ENCODE results near the gene CSE1L. TPM values are rescaled to one million over a fixed set of nuclear protein-coding genes. Genes with fewer than 3 reads are reported as not detected.
"Not testable (repeated sequence)": the region's sequence is repeated elsewhere in the genome, so short reads cannot be mapped to it uniquely, and the experiment has no call there.

Gene CSE1L
- total and polyA plus RNA-seq, 2 donors from 2014 or later: 32.4 to 39.6 TPM

DNA sequence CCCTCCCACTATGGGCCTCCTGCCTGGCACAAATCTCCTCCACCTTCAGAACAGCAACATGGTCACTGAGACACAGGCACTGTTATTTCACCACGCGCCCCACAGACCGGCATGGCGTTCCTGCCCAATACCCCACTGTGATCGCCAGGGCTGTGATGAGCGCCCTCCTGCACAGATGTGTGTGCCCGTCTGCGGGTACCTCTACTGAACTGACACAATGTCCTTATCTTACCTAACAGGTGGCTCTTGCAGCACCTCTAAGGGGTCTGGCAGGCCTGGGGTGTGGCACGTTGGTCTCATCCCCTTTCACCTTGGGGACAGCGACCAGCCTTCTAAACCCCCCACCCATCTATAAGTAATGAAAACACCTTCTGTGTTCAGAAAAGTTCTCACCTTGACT, 77.9 kb downstream of the CSE1L start:
- Histone ChIP-seq H3K4me1 (ENCODE audit: control insufficient read depth in 2 of 3, insufficient read depth in 2 of 3, low read depth in 1 of 3, low read length in 3 of 3) (no peaks in the 10 kb centered on the region), H3K4me3 (ENCODE audit: low read length in 3 of 3) (no peak overlapping the region), H3K36me3 (ENCODE audit: control insufficient read depth in 2 of 3, insufficient read depth in 3 of 3, low read length in 3 of 3) (peaks cover 9 to 28% (median 9%) of the 10 kb centered on the region in 3 donors), H3K27ac (ENCODE audit: low read depth in 2 of 2, low read length in 2 of 2) (no peak overlapping the region), H3K9ac (ENCODE audit: low read length in 3 of 3) (no peak overlapping the region), H3K9me3 (ENCODE audit: control insufficient read depth in 2 of 3, insufficient read depth in 1 of 3, low read length in 3 of 3) (no peaks in the 10 kb centered on the region), H3K27me3 (ENCODE audit: control insufficient read depth, insufficient read depth, low read length) (no peaks in the 10 kb centered on the region)
- FAIRE-seq (no peak), DNase-seq (no peak)
- intact Hi-C loops (cut with DNase I): no loop called here
- TF ChIP-seq, protein P1, sequence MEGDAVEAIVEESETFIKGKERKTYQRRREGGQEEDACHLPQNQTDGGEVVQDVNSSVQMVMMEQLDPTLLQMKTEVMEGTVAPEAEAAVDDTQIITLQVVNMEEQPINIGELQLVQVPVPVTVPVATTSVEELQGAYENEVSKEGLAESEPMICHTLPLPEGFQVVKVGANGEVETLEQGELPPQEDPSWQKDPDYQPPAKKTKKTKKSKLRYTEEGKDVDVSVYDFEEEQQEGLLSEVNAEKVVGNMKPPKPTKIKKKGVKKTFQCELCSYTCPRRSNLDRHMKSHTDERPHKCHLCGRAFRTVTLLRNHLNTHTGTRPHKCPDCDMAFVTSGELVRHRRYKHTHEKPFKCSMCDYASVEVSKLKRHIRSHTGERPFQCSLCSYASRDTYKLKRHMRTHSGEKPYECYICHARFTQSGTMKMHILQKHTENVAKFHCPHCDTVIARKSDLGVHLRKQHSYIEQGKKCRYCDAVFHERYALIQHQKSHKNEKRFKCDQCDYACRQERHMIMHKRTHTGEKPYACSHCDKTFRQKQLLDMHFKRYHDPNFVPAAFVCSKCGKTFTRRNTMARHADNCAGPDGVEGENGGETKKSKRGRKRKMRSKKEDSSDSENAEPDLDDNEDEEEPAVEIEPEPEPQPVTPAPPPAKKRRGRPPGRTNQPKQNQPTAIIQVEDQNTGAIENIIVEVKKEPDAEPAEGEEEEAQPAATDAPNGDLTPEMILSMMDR (IDR thresholded peaks at IDR 0.05; ENCODE audit: borderline replicate concordance, extremely low read depth, insufficient read depth): no peak

DNA sequence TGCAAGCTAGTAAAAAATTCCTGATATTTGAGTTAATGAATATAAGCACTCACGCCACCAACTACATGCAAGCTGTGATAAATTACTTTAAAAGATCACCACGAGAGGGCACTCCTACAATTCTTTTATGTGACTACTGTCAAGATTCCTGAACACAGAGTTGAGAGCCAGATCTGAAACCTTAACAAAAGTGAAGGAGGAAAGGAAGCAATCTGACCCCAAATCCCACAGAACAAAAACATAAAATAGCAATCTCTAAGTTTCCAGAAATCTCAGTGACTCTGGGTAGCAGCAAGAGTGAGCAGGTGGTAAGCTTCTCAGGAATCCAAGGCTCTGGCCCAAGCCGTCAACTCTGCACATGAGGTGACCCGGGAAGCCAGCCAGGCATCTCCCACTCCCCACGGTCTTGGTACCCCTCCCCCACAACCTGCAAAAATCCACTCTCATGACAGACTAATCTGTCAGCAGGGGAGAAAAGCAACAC, 86.9 kb downstream of the CSE1L start:
- no peak overlapping the region for H3K27ac ChIP-seq (ENCODE audit: low read depth in 2 of 2, low read length in 2 of 2)
- H3K9ac ChIP-seq (ENCODE audit: low read length in 3 of 3): peak overlapping the region in 2 of 3 donors; percentile 15 to 41
- TF ChIP-seq, protein P1 (IDR thresholded peaks at IDR 0.05; ENCODE audit: borderline replicate concordance, extremely low read depth, insufficient read depth): peak; percentile 64
- FAIRE-seq (peak; percentile 82), DNase-seq (peak in 4 of 5 donors; percentile 30 to 93 (median 72))
- peaks cover 2 to 14% (median 7%) of the 10 kb centered on the region in 3 donors for H3K36me3 ChIP-seq (ENCODE audit: control insufficient read depth in 2 of 3, insufficient read depth in 3 of 3, low read length in 3 of 3)
- H3K27me3 ChIP-seq (ENCODE audit: control insufficient read depth, insufficient read depth, low read length): no peaks in the 10 kb centered on the region
- H3K4me3 ChIP-seq (ENCODE audit: low read length in 3 of 3): no peak overlapping the region
- H3K4me1 ChIP-seq (ENCODE audit: control insufficient read depth in 2 of 3, insufficient read depth in 2 of 3, low read depth in 1 of 3, low read length in 3 of 3): peaks cover 2 to 7% (median 3%) of the 10 kb centered on the region in 3 donors
- intact Hi-C loops (cut with DNase I): loop anchor here (5.0 kb wide), 1 partner anchor 84 kb away; the partner anchor contains the start of gene DDX27
- no peaks in the 10 kb centered on the region for H3K9me3 ChIP-seq (ENCODE audit: control insufficient read depth in 2 of 3, insufficient read depth in 1 of 3, low read length in 3 of 3)

DNA sequence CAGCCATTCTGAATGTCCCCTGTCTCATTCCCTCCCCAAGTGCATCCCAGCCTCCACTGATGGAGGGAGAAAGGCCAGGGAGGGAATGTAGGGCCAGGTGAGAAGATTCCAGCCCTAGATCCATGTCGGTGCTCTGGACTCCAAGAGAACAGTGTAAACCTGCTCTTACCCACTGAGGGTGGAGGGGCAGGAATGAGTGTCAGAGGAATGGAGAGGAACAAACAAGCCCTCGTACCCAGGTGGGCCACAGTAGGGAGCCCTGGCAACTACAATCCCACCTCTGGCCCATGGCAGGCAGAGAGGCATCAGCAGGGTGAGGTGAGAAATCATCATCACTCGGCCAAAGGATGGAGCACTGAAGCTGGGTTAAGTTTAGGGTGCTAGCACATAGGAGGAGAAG, 87.5 kb downstream of the CSE1L start:
- intact Hi-C loops (cut with DNase I): loop anchor here (5.0 kb wide), 1 partner anchor 84 kb away; the partner anchor contains the start of gene DDX27

DNA sequence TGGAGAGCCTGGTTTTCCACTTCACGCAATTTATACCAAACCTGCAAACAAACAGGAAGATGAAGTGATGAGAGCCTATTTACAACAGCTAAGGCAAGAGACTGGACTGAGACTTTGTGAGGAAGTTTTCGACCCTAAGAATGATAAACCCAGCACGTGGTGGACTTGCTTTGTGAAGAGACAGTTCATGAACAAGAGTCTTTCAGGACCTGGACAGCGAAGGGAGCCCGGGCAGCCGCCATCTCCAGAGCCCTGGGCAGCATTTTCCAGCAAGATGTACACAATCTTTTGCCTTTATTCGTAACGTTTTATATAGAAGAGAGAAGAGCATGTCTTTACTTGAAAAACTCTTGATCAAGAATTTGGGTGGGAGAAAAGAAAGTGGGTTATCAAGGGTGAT, 88.7 kb downstream of the CSE1L start:
- H3K27ac ChIP-seq (ENCODE audit: low read depth in 2 of 2, low read length in 2 of 2); H3K4me3 ChIP-seq (ENCODE audit: low read length in 3 of 3); H3K4me1 ChIP-seq (ENCODE audit: control insufficient read depth in 2 of 3, insufficient read depth in 2 of 3, low read depth in 1 of 3, low read length in 3 of 3); FAIRE-seq; H3K9ac ChIP-seq (ENCODE audit: low read length in 3 of 3); H3K27me3 ChIP-seq (ENCODE audit: control insufficient read depth, insufficient read depth, low read length); DNase-seq; H3K9me3 ChIP-seq (ENCODE audit: control insufficient read depth in 2 of 3, insufficient read depth in 1 of 3, low read length in 3 of 3): not testable (repeated sequence)
- intact Hi-C loops (cut with DNase I): loop anchor here (5.0 kb wide), 1 partner anchor 83 kb away; the partner anchor contains the start of gene DDX27
- H3K36me3 ChIP-seq (ENCODE audit: control insufficient read depth in 2 of 3, insufficient read depth in 3 of 3, low read length in 3 of 3): peaks cover 2 to 14% (median 7%) of the 10 kb centered on the region in 3 donors

More for the DNA sequence above, 87.5 kb downstream of the CSE1L start:
- no peak for DNase-seq
- H3K27me3 ChIP-seq (ENCODE audit: control insufficient read depth, insufficient read depth, low read length): no peaks in the 10 kb centered on the region
- no peak for FAIRE-seq
- peaks cover 2 to 7% (median 3%) of the 10 kb centered on the region in 3 donors for H3K4me1 ChIP-seq (ENCODE audit: control insufficient read depth in 2 of 3, insufficient read depth in 2 of 3, low read depth in 1 of 3, low read length in 3 of 3)
- H3K9me3 ChIP-seq (ENCODE audit: control insufficient read depth in 2 of 3, insufficient read depth in 1 of 3, low read length in 3 of 3): no peaks in the 10 kb centered on the region
- peaks cover 2 to 14% (median 7%) of the 10 kb centered on the region in 3 donors for H3K36me3 ChIP-seq (ENCODE audit: control insufficient read depth in 2 of 3, insufficient read depth in 3 of 3, low read length in 3 of 3)
- no peak overlapping the region for H3K4me3 ChIP-seq (ENCODE audit: low read length in 3 of 3)
- no peak overlapping the region for H3K9ac ChIP-seq (ENCODE audit: low read length in 3 of 3)
- no peak overlapping the region for H3K27ac ChIP-seq (ENCODE audit: low read depth in 2 of 2, low read length in 2 of 2)
- TF ChIP-seq, protein P1 (IDR thresholded peaks at IDR 0.05; ENCODE audit: borderline replicate concordance, extremely low read depth, insufficient read depth): no peak

All from kidney (tissue), 14 donors.